ENCODE data around the gene NHERF1. TPM values are rescaled to one million over a fixed set of nuclear protein-coding genes. Genes with fewer than 3 reads are reported as not detected.

The NHERF1 gene
- polyA plus RNA-seq, 5 donors = 37.9 to 74.9 (median 44.8) TPM

GRCh38 chr17:74730491-74731346, 17.7 kb upstream of the NHERF1 start:
- DNase-seq = no peak

GRCh38 chr17:74731347-74731605, 17.2 kb upstream of the NHERF1 start:
- DNase-seq = no peak

- no peak for DNase-seq
These were observed 16.2 kb upstream of the NHERF1 start for GRCh38 chr17:74732042-74732867.

GRCh38 chr17:74733365-74734122, 14.9 kb upstream of the NHERF1 start:
- no peak for DNase-seq

GRCh38 chr17:74734256-74734655, 14.2 kb upstream of the NHERF1 start:
- DNase-seq = no peak

- DNase-seq = no peak
These were observed 11.7 kb upstream of the NHERF1 start, which contains the start of gene RAB37 for GRCh38 chr17:74736513-74737298. TSS of gene RAB37 (plus strand) at chr17:74737256. CDS start at chr17:74737273, 17 bp downstream.

GRCh38 chr17:74737299-74738050, 11.0 kb upstream of the NHERF1 start:
- DNase-seq = no peak

GRCh38 chr17:74738051-74738996, 10.1 kb upstream of the NHERF1 start:
- DNase-seq = peak; percentile 83 to 85

GRCh38 chr17:74739227-74739831, 9.1 kb upstream of the NHERF1 start:
- no peak for DNase-seq

GRCh38 chr17:74740173-74740572, 8.3 kb upstream of the NHERF1 start:
- DNase-seq = no peak

GRCh38 chr17:74740641-74741387, 7.6 kb upstream of the NHERF1 start:
- no peak for DNase-seq

- no peak for DNase-seq
These were observed 6.3 kb upstream of the NHERF1 start for GRCh38 chr17:74742153-74742515.

- no peak for DNase-seq
These were observed 5.4 kb upstream of the NHERF1 start for GRCh38 chr17:74742978-74743545.

GRCh38 chr17:74743755-74744154, 4.7 kb upstream of the NHERF1 start:
- DNase-seq = no peak

GRCh38 chr17:74744349-74744713, 4.1 kb upstream of the NHERF1 start:
- no peak for DNase-seq

- peak; percentile 70 to 75 for DNase-seq
These were observed 3.5 kb upstream of the NHERF1 start for GRCh38 chr17:74744714-74745547.

- no peak for DNase-seq
These were observed 2.8 kb upstream of the NHERF1 start for GRCh38 chr17:74745548-74746177.

Measured in right lung (tissue), 5 donors.